ENCODE measurements around the gene GALNT9.
A peak's percentile ranks its signal among the peaks of the same experiment; 100 is the strongest.

Gene GALNT9

GRCh38 chr12:132277949-132278348, 51.4 kb downstream of the GALNT9 start:
- POLR2A ChIA-PET, result no interaction called here
- CTCF ChIA-PET, result no interaction called here
- H3K4me3 ChIP-seq (ENCODE audit: low read depth, low read length), result no peak overlapping the region
- DNase-seq (ENCODE audit: low read depth, low spot score), result no peak
- no peak for TF ChIP-seq CTCF (IDR thresholded peaks at IDR 0.05; ENCODE audit: insufficient read depth, low read length, missing control alignments)

DNA sequence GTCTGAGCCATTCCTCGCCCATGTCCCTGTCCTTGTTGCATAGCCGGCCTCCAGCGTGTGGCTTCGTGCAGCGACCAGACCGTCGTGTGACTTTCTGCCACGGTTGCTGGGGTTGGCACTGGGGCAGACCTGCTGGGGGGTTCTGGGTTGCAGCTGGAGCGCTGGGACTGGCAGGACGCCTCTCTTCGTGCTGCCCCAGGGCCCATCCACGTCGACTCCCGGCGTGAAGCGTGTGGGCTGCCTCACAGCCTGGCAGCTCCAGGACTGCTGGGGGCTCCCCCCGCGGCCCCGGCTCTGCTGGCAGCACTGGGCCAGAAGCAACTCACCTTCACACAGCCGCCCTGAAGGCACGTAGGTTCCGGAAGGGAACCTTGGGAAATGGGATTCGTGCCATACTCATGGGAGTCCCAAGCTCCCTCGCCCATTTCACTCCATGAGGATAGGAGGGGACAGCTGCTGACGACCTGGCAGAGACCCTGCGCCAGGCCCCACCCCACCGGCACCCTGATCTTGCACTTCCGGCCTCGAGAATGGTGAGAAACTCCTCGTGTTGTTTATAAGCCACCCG, 51.9 kb downstream of the GALNT9 start:
- CTCF ChIA-PET, result no interaction called here
- POLR2A ChIA-PET, result no interaction called here
- no peak overlapping the region for H3K4me3 ChIP-seq (ENCODE audit: low read depth, low read length)
- DNase-seq (ENCODE audit: low read depth, low spot score), result no peak
- no peak for TF ChIP-seq CTCF (IDR thresholded peaks at IDR 0.05; ENCODE audit: insufficient read depth, low read length, missing control alignments)

- no peak overlapping the region for H3K4me3 ChIP-seq (ENCODE audit: low read depth, low read length)
- POLR2A ChIA-PET, result no interaction called here
- no peak for TF ChIP-seq CTCF (IDR thresholded peaks at IDR 0.05; ENCODE audit: insufficient read depth, low read length, missing control alignments)
- CTCF ChIA-PET, result no interaction called here
- DNase-seq (ENCODE audit: low read depth, low spot score), result no peak
Measured at GRCh38 chr12:132276827-132277373, 52.5 kb downstream of the GALNT9 start.

DNA sequence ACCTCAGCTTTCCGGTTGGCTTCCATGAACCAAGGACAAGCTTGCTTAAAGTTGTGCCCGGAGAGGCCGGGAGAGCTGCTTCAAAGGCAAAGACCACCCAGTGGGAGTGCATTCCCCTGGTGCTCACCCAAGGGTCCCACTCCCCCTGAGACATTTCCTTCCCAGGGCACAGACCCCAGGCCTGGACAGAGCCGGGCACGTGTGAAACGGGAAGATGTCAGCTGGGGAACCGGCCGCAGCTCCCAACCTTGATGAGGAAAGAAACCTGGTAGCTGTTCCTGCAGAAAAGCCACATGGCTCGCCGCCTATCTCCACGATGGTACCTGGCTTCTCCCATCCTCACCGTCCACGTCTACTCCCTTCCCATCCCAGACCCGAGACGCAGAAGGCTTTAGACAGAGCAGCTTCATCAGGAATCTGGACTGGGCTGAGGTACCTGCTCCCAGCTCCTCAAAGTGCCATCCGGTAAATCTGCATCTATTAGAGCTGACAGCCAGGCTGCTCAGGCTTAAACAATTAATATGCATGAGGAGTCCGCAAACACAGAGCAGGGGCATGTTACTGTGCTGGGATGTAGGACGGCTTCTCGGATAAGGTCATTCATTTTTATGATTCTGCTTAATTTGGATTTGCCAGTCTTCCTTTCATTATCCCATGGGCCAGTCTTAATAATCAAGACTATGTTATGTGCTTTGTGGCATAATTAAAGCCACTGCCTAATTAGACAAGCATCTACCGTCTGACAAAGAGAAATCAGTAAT, 53.1 kb downstream of the GALNT9 start:
- no peak for DNase-seq (ENCODE audit: low read depth, low spot score)
- POLR2A ChIA-PET, result interaction anchor here (1.3 kb wide), 1 partner anchor 8 kb away, joined by 3 read pairs; no protein-coding TSS in a partner anchor
- CTCF ChIA-PET, result no interaction called here
- no peak overlapping the region for H3K4me3 ChIP-seq (ENCODE audit: low read depth, low read length)
- no peak for TF ChIP-seq CTCF (IDR thresholded peaks at IDR 0.05; ENCODE audit: insufficient read depth, low read length, missing control alignments)

DNA sequence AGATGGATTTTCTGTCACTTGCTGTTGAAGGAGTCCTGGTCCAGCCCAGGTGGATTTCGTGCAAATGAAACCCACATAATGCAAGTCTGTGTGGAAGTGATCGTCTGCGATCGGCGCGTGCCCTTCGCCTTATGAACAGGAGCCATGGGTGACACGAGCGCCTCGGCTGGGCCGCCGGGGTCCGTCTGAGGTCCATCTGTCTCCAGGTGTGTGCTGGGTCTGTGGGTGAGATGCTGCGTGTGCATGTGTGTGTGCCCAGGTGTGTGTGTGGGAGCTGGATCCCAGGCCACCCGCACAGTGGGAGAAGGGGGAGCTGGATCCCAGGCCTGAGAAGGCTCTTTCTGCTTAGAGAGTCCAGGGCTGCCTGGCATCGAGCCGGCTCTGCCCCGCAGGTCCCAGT, 53.8 kb downstream of the GALNT9 start:
- ChIA-PET CTCF (interaction anchor here (0.9 kb wide), 1 partner anchor 361 kb away, joined by 3 read pairs; no protein-coding TSS in a partner anchor), POLR2A (interaction anchor here (1.3 kb wide), 1 partner anchor 9 kb away, joined by 3 read pairs; no protein-coding TSS in a partner anchor)
- TF ChIP-seq CTCF (IDR thresholded peaks at IDR 0.05; ENCODE audit: insufficient read depth, low read length, missing control alignments), result no peak

GRCh38 chr12:132275110-132275531, 54.3 kb downstream of the GALNT9 start:
- no peak for DNase-seq (ENCODE audit: low read depth, low spot score)
- CTCF ChIA-PET, result interaction anchor here (0.9 kb wide), 1 partner anchor 362 kb away, joined by 3 read pairs; no protein-coding TSS in a partner anchor
- H3K4me3 ChIP-seq (ENCODE audit: low read depth, low read length), result peak overlapping the region; percentile 27
- POLR2A ChIA-PET, result interaction anchor here (1.3 kb wide), 1 partner anchor 9 kb away, joined by 3 read pairs; no protein-coding TSS in a partner anchor
- TF ChIP-seq CTCF (IDR thresholded peaks at IDR 0.05; ENCODE audit: insufficient read depth, low read length, missing control alignments), result no peak

More for the DNA sequence above, 53.8 kb downstream of the GALNT9 start:
- DNase-seq (ENCODE audit: low read depth, low spot score), result no peak
- H3K4me3 ChIP-seq (ENCODE audit: low read depth, low read length), result no peak overlapping the region

Measured in AG04449 (cell line).